ENCODE data around the gene BMP4.

Gene BMP4

GRCh38 chr14:53951243-53951626, 5.4 kb downstream of the BMP4 start:
- no peak overlapping the region for H3K4me3 ChIP-seq (ENCODE audit: low read depth, low read length)
- DNase-seq (ENCODE audit: low read depth), result no peak
- no peak for TF ChIP-seq CTCF (IDR thresholded peaks at IDR 0.05; ENCODE audit: low read depth, low read length, missing control alignments)

GRCh38 chr14:53950031-53950793, 6.4 kb downstream of the BMP4 start:
- no peak for DNase-seq (ENCODE audit: low read depth)
- H3K4me3 ChIP-seq (ENCODE audit: low read depth, low read length), result no peak overlapping the region
- TF ChIP-seq CTCF (IDR thresholded peaks at IDR 0.05; ENCODE audit: low read depth, low read length, missing control alignments), result no peak

DNA sequence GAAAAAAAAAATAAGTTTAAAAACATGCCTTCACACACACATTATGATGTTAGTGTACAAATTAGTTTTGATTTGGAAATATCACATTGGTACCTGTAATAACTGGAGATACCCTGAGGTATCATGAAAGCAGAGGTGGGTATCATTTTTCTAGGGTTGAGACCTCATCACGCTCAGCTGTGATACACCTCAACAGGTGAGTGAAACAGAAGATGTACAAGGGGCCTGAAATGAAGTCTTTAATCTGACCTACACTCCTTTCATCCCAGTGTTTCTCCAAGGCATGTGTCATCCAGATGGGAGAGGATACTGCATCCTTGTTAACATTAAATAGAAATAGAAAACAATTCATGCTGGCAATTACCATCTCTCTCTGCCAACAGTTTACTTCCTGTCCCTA, 7.4 kb downstream of the BMP4 start:
- no peak for TF ChIP-seq CTCF (IDR thresholded peaks at IDR 0.05; ENCODE audit: low read depth, low read length, missing control alignments)
- H3K4me3 ChIP-seq (ENCODE audit: low read depth, low read length), result no peak overlapping the region
- DNase-seq (ENCODE audit: low read depth), result no peak

GRCh38 chr14:53948205-53948884, 8.3 kb downstream of the BMP4 start:
- DNase-seq (ENCODE audit: low read depth), result no peak
- no peak for TF ChIP-seq CTCF (IDR thresholded peaks at IDR 0.05; ENCODE audit: low read depth, low read length, missing control alignments)
- no peak overlapping the region for H3K4me3 ChIP-seq (ENCODE audit: low read depth, low read length)

- DNase-seq (ENCODE audit: low read depth), result no peak
- no peak for TF ChIP-seq CTCF (IDR thresholded peaks at IDR 0.05; ENCODE audit: low read depth, low read length, missing control alignments)
- no peak overlapping the region for H3K4me3 ChIP-seq (ENCODE audit: low read depth, low read length)
These were observed 9.0 kb downstream of the BMP4 start for GRCh38 chr14:53947452-53948204.

DNA sequence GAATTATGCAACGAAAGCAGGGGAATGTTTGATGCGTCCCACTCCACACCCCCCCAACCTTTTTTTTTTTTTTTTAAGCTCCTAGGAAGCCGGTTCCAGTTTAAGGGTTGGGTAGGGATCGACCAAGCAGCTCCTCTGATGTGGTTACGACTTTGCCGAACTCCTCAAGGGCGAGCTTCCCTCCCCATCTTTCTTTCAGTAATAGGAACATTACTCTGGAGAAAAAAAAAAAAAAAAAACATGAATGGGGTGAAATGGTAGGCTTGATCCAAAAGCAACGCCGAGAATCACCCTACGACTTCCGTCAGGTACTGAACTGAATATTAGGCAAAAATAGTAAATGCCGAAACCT, 9.6 kb downstream of the BMP4 start:
- TF ChIP-seq CTCF (IDR thresholded peaks at IDR 0.05; ENCODE audit: low read depth, low read length, missing control alignments), result no peak
- no peak overlapping the region for H3K4me3 ChIP-seq (ENCODE audit: low read depth, low read length)
- no peak for DNase-seq (ENCODE audit: low read depth)
